Measurements from ENCODE around the gene IGSF6. TPM values are rescaled to one million over a fixed set of nuclear protein-coding genes. Genes with fewer than 3 reads are reported as not detected.

IGSF6 gene, protein sequence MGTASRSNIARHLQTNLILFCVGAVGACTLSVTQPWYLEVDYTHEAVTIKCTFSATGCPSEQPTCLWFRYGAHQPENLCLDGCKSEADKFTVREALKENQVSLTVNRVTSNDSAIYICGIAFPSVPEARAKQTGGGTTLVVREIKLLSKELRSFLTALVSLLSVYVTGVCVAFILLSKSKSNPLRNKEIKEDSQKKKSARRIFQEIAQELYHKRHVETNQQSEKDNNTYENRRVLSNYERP
- total RNA-seq (8.1 TPM), polyA plus RNA-seq (ENCODE audit: insufficient read depth, low read depth, low replicate concordance) (1.1 TPM)
- long read RNA-seq, donor 1, result 0 reads
- long read RNA-seq, donor 2, result 0 reads
- long read RNA-seq, donor 3, result 0 reads
- long read RNA-seq, donor 4, result 0 reads
- long read RNA-seq, donor 5, result 0 reads
- long read RNA-seq, donor 6, partial matches to known transcripts, result 0 of 1 reads
- long read RNA-seq, donor 6, other reads (novel, unspliced or antisense), result 0 of 1 reads
- long read RNA-seq, donor 7, partial matches to known transcripts, result 1 of 3 reads
- long read RNA-seq, donor 7, other reads (novel, unspliced or antisense), result 2 of 3 reads
- long read RNA-seq, donor 8, result 0 reads
- long read RNA-seq, donor 9, partial matches to known transcripts, result 0 of 1 reads
- long read RNA-seq, donor 9, other reads (novel, unspliced or antisense), result 0 of 1 reads
- long read RNA-seq, donor 10, partial matches to known transcripts, result 0 of 1 reads
- long read RNA-seq, donor 10, other reads (novel, unspliced or antisense), result 0 of 1 reads

DNA sequence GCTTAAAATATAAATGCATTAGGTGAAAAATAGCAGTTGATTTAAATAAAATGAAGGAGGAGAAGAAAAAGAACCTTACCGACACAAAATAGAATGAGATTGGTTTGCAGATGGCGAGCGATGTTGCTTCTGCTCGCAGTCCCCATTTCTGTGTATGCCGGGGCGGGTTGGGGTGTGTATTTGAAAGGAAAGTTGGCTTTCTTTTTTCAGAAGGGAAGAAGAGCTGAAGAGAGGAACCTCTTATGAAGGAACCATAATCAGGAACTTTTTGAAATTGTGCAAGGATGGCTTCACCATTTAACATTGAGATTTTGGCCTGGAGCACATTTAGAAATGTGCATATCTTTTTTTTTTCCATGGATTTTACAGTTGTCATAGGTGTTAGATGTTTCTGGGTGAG, at the start of gene IGSF6:
Gene IGSF6 (minus strand): TSS at position 156 of the 400 bp plus-strand sequence. CDS start 10 bp downstream, at position 146.
- DNase-seq (no peak), FAIRE-seq (no peak)
- Histone ChIP-seq H3K4me1 (ENCODE audit: control insufficient read depth in 2 of 3, insufficient read depth in 2 of 3, low read depth in 1 of 3, low read length in 3 of 3) (peaks cover 0 to 3% (median 0%) of the 10 kb centered on the region in 3 donors), H3K4me3 (ENCODE audit: low read length in 3 of 3) (no peak within 1 kb of the TSS), H3K9ac (ENCODE audit: low read length in 3 of 3) (no peak within 1 kb of the TSS), H3K36me3 (ENCODE audit: control insufficient read depth in 2 of 3, insufficient read depth in 3 of 3, low read length in 3 of 3) (peaks cover 0 to 9% (median 0%) of the 10 kb centered on the region in 3 donors), H3K27me3 (ENCODE audit: control insufficient read depth, insufficient read depth, low read length) (no peaks in the 10 kb centered on the region), H3K9me3 (ENCODE audit: control insufficient read depth in 2 of 3, insufficient read depth in 1 of 3, low read length in 3 of 3) (no peaks in the 10 kb centered on the region), H3K27ac (ENCODE audit: low read depth in 2 of 2, low read length in 2 of 2) (no peak within 1 kb of the TSS)
- TF ChIP-seq, protein P1, sequence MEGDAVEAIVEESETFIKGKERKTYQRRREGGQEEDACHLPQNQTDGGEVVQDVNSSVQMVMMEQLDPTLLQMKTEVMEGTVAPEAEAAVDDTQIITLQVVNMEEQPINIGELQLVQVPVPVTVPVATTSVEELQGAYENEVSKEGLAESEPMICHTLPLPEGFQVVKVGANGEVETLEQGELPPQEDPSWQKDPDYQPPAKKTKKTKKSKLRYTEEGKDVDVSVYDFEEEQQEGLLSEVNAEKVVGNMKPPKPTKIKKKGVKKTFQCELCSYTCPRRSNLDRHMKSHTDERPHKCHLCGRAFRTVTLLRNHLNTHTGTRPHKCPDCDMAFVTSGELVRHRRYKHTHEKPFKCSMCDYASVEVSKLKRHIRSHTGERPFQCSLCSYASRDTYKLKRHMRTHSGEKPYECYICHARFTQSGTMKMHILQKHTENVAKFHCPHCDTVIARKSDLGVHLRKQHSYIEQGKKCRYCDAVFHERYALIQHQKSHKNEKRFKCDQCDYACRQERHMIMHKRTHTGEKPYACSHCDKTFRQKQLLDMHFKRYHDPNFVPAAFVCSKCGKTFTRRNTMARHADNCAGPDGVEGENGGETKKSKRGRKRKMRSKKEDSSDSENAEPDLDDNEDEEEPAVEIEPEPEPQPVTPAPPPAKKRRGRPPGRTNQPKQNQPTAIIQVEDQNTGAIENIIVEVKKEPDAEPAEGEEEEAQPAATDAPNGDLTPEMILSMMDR (IDR thresholded peaks at IDR 0.05; ENCODE audit: borderline replicate concordance, extremely low read depth, insufficient read depth), result no peak
- intact Hi-C loops (cut with DNase I), result no loop called here

DNA sequence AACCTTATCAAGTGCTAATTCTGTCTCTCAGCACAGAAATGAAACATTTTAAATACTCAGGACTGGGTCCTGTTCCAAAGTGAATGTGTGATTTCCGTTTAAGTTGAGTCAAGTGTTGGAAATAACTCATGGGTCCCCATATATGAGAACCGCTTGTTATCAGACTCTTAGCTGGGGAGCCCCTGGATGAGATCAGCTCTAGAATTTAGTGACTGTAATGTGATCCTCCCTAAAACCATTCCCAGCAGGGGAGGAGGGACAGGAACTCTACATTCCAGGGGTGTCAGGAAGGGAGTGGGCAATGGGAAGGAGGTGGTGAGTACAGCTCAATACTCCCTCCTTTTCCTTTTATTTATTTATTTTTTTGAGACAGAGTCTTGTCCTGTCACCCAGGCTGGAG, 48.9 kb upstream of the IGSF6 start:
- Histone ChIP-seq H3K36me3 (ENCODE audit: control insufficient read depth in 2 of 3, insufficient read depth in 3 of 3, low read length in 3 of 3) (no peaks in the 10 kb centered on the region), H3K9ac (ENCODE audit: low read length in 3 of 3) (no peak overlapping the region), H3K27ac (ENCODE audit: low read depth in 2 of 2, low read length in 2 of 2) (no peak overlapping the region), H3K27me3 (ENCODE audit: control insufficient read depth, insufficient read depth, low read length) (no peaks in the 10 kb centered on the region), H3K4me1 (ENCODE audit: control insufficient read depth in 2 of 3, insufficient read depth in 2 of 3, low read depth in 1 of 3, low read length in 3 of 3) (no peaks in the 10 kb centered on the region), H3K9me3 (ENCODE audit: control insufficient read depth in 2 of 3, insufficient read depth in 1 of 3, low read length in 3 of 3) (no peaks in the 10 kb centered on the region), H3K4me3 (ENCODE audit: low read length in 3 of 3) (no peak overlapping the region)
- TF ChIP-seq, protein P1 (IDR thresholded peaks at IDR 0.05; ENCODE audit: borderline replicate concordance, extremely low read depth, insufficient read depth), result no peak
- FAIRE-seq (no peak), DNase-seq (no peak)
- intact Hi-C loops (cut with DNase I), result no loop called here

DNA sequence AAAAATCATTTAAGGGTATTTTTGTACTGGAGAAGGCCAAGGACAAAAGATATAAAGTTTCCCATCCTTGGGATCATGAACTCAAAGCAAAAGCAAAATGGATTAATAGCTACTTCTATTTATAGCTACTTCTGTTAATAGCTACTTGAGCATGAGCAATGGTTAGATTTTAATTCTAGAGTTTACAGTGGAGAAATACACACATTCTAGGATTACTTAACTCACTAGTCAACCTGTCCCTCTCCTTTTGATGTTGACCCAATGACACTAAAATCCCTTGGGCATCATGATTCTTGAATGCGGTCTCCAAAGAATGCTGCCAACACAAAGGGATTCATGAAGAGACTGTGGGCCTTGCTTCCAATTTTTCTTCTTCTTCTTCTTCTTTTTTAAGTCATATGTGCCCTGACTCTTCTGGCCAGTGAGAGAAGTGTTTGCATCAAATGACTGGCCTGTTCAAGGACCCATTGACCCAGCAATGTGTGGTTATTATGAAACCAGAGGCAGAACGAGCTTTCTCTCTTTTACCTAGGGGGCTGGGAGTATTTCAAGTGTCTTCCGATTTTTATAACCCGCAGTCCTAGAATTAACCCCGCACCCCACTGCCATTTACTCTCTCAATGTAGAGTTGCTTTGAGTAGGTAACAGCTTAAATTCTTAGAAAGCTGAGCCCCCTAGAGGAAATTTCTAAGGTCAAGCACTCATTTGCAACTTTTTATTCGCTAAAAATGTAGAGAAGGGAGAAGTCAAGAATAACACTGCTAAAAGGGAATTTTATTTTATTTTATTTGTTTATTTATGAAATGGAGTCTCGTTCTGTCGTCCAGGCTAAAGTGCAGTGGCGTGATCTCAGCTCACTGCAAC, 46.0 kb upstream of the IGSF6 start:
- Histone ChIP-seq H3K4me1 (ENCODE audit: control insufficient read depth in 2 of 3, insufficient read depth in 2 of 3, low read depth in 1 of 3, low read length in 3 of 3) (no peaks in the 10 kb centered on the region), H3K9ac (ENCODE audit: low read length in 3 of 3) (no peak overlapping the region), H3K4me3 (ENCODE audit: low read length in 3 of 3) (no peak overlapping the region), H3K27me3 (ENCODE audit: control insufficient read depth, insufficient read depth, low read length) (no peaks in the 10 kb centered on the region), H3K27ac (ENCODE audit: low read depth in 2 of 2, low read length in 2 of 2) (no peak overlapping the region), H3K9me3 (ENCODE audit: control insufficient read depth in 2 of 3, insufficient read depth in 1 of 3, low read length in 3 of 3) (no peaks in the 10 kb centered on the region), H3K36me3 (ENCODE audit: control insufficient read depth in 2 of 3, insufficient read depth in 3 of 3, low read length in 3 of 3) (no peaks in the 10 kb centered on the region)
- TF ChIP-seq, protein P1 (IDR thresholded peaks at IDR 0.05; ENCODE audit: borderline replicate concordance, extremely low read depth, insufficient read depth), result no peak
- FAIRE-seq (no peak), DNase-seq (no peak)
- intact Hi-C loops (cut with DNase I), result no loop called here
